HG03025 (cell line): ENCODE data around the gene GATD1.
"Not testable (repeated sequence)": the region's sequence is repeated elsewhere in the genome, so short reads cannot be mapped to it uniquely, and the experiment has no call there.

Experiments used
- ATAC-seq: cut with Tn5 transposase; IDR thresholded peaks from one replicate; pipeline ENCODE4 v1.9.1; 2021; ENCODE audit warnings: mild to moderate bottlenecking, moderate library complexity; ENCODE audit not compliant: unreplicated experiment, low FRiP score

Gene GATD1

DNA sequence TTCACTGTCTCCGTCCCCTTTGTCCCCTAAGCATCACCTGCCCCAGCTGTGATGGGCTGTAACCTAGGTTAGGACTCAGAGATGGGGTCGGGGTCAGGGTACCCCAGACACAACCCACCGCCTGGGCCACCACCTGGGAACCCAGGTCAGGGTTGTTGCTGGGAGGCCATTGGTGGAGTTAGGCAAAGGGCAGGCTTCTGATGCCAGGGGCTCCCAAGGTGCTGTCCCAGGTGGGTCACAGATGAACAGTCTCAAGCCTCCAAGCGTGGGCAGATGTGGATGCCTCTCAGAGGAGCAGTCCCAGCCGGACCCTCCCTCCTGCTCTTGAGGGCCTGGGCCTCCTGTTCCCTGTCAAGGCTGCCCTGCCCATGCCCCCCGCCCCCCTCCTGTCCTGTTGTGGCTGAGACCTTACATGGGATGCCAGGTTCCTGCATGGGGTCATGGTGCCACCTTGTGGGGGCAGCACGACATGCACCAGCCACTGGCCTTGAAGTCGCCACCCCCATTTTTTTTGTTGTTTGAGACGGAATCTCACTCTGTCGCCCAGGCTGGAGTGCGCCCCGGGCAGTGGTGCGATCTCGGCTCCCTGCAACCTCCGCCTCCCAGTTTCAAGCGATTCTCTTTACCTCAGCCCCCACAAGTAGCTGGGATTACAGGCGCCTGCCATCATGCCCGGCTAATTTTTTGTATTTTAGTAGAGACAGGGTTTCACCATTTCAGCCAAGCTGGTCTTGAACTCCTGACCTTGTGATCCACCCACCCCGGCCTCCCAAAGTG lies 12.1 kb downstream of the GATD1 start:
- ATAC-seq = no peak

DNA sequence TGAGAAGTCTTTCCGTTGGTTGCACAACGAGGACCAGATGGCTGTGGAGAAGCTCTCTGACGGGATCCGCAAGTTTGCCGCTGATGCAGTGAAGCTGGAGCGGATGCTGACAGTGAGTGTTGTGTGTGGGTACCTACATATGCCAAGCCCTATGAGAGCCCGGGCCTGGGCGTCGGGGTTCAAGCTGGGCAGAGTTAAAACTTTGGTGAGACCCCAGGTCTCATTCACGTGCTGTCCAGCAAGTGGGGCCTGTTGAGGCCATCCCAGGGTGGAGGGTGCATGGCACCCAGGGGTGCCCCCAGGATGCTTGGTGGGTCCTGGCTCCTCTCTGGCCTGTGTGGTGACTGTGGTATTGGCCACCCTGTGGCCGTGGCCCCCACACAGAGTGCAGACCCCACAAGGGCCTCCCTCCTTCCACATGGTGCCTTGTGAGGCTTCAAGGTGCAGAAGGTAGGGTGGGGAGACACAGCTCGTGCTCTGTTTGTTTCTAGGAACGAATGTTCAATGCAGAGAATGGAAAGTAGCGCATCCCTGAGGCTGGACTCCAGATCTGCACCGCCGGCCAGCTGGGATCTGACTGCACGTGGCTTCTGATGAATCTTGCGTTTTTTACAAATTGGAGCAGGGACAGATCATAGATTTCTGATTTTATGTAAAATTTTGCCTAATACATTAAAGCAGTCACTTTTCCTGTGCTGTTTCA lies 12.8 kb downstream of the GATD1 start:
- ATAC-seq = no peak

DNA sequence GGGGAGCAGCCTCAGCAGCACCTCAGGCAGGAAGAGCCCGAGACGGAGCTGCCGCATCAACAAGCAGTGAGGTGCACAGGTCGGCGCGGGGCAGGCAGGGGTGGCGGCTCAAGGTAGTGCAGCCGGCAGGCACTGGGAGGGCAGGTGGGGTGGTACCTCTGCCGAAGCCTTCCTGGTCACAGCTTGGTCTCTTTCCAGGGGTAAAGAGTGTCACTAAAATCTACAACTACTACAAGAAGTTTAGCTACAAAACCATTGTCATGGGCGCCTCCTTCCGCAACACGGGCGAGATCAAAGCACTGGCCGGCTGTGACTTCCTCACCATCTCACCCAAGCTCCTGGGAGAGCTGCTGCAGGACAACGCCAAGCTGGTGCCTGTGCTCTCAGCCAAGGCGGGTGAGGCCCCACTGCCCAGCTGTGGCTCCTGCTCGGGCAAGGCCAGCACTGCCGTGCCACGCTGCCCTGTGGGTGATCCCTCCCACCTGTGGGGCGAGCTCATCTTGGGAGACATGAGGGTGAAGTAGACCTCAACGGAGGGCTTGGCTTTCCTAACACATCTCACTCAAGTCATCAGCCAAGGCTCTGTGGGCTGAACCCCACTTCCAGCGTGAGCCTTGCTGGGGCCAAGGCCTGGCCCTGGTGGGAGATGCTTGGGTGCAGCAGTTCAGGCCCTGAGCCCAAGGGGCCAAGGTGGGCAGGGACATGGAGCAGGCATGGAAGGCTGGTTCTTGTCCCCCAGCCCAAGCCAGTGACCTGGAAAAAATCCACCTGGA lies 13.6 kb downstream of the GATD1 start:
- no peak for ATAC-seq

DNA sequence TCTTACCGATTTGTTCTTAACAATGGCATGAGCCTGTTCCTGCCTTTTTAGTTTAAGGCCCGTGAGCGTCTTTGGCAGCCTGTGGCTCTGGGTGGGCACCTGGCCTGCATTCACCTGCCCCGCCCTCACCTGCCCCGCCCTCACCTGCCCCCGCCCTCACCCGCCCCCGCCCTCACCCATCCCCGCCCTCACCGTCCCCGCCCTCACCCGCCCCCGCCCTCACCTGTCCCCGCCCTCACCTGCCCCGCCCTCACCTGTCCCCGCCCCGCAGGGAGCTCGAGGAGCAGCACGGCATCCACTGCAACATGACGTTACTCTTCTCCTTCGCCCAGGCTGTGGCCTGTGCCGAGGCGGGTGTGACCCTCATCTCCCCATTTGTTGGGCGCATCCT lies 14.2 kb downstream of the GATD1 start:
- ATAC-seq = no peak

DNA sequence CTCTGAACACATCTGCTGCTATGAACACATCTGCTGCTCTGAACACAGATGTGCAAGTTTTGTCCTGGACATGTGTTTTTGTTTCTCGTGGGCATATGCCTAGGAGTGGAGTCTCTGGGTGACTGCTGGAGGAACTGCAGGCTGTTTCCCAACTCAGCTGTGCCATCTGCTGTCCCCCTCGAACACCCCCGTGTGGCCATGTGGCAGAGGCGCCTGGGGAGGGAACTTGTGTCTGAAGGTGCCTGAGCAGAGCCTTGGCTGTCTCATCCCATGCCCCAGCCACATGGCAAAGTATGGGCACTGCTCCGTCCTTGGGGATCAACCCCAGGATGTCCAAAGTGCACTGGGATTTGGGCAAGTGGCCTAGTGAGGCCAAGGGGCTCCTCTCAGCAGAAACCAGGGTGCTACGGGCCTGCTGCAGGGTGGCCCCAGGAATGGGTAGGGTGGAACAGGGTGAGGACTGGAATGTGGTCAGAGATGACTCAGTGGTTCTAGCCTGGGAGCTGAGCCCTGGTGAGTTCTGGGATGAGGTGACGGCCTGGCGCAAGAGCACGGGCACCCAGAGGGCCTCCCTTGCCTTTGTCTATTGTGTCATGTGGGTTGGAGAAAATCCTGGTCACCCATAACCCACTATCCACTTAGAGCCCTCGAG lies 14.7 kb downstream of the GATD1 start:
- ATAC-seq = no peak

DNA sequence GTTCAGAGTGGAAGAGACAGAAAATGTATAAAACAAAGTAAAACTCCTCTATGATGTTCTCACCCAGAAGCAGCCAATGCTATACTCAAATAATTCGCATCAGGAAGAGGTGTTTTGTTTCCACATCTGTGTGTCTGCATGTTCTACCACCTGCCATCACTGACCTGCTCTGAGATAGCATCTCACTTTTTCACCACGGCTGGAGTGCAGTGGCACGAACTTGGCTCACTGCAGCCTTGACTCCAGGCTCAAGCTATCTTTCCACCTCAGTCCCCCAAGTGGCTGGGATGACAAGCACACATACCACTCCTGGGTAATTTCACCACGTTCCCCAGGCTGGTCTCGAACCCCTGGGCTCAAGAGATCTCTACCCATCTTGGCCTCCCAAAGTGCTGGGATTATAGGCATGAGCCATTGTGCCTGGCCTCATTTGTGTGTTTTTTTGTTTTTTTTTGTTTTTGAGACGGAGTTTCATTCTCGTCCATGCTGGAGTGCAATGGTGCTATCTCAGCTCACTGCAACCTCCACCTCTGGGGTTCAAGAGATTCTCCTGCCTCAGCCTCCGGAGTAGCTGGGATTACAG lies 15.7 kb downstream of the GATD1 start:
- ATAC-seq = no peak

DNA sequence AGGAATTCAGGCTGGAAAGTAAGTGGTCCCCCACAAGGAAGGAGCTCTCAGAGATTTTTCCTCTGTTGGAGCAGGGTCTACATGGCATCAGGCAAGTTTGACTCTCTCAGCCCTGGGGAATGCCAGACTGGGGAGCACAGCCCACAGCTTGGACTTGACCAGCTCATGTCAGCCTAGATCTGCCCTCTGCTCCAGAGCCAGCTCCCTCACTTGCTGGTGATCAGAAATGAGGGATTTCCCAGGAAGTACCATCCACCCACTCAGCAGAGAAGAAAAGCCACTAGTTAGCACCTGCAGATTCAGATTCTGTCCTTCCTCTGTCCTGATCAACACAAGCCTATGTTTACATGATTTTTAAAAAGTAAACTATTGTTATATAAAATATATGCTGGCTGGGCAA lies 17.1 kb downstream of the GATD1 start:
- no peak for ATAC-seq

DNA sequence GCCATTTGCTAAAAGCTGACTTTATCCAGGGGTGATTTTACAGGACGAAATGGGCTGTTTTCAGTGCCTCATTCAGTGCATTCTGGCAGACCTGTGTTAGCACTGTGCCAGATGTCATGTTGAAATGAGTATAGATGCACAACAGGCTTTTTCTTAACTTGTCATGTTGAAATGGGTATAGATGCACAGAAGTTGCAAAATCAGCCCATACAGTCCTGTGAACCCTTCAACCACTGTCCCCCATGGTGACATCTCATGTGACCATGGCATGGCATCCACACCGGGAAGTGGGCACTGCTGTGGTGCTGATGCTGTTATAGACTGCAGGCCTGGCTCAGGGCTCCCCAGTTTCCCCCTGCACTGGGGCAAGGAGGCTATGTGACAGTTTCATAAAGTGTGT lies 27.6 kb downstream of the GATD1 start:
- no peak for ATAC-seq

DNA sequence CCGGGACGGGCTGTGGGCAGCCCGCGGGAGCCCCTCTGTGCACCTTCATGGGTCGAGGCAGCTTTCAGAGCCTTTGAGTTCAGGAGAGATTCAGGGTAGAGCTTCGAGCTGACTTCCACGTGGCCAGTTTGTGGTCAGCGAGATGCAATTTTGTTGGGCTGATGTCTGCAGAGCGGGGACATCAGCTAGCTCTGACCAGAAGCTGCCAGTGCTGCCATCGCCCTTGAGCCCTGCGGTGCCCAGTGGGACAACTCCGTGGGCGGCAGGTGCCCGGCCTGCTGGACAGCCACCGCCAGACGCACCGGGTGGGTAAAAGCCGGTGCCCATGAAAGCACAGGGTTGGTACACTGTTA lies 29.3 kb downstream of the GATD1 start:
- no peak for ATAC-seq

DNA sequence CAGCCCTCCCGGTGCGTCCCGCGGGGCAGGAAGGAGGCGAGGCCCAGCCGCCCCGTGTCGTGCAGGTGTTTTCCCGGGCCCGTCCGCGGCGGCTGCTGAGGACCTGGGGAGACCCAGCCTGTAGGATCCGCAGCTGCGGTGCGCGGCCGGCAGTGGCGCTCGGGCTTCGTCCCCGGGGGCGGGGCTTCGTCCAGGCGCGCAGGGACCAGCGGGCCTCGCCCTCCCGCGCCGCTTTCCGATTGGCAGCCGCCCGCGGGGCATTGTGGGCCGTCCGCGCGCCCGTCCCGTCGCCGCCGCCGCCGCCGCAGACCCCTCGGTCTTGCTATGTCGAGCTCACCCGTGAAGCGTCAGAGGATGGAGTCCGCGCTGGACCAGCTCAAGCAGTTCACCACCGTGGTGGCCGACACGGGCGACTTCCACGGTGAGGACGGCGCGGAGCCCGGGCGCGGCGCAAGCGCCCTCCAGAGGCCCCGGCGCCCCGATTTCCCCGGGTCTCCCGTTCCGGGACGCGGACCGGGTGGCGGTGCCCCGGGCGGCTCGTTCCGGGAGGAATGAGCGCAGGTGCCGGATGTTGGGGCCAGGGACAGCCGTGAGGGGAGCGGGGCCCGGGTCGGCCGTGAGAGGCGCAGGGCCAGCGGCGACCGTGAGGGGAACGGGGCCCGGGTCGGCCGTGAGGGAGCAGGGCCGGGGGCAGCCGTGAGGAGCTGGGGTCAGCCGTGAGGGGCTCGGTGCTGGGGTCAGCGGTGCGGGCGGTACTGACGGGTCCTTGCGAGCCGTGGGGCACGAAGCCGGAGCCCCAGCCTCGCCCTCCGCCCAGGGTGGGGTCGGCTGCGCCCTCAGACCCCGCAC lies 29.9 kb downstream of the GATD1 start, which contains the start of gene TALDO1:
Gene TALDO1, plus strand, starts transcription at position 307 of the 849 bp plus-strand sequence. Its CDS starts 18 bp downstream, at position 325.
- ATAC-seq = peak; percentile 70

DNA sequence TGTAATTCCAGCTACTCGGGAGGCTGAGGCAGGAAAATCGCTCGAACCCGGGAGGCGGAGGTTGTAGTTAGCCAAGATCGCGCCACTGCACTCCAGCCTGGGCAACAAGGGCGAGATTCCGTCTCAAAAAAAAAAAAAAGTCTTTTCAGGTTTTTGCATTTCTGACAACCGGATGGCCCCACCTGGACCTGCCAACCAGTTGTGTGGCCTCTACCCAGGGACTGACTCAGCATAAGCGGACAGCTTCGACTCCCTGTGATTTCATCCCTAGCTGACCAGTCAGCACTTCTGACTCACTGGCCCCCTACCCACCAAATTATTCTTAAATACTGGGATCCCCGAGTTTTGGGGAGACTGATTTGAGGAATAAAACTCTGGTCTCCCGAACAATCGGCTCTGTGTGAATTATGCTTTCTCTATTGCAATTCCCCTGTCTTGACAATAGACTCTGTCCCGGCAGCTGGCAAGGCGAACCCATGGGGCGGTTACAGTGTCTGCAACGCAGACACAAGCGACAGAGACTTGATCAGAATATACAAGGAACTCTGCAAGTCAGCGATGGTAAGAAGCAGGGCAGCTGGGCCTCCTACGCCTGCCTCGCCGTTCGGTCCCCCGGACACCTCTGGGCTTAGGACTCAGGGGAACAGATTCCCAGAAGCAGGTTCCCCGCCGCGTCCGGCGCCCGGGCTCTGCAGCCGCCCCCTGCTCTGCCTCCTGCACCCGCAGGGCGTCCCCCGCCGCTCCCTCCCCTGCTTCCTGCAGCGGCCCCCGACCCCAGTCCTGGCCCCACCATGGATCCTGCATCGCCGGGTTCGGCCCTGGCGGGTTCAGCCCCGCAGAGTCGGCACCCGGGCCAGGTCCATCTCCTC lies 30.8 kb downstream of the GATD1 start:
- ATAC-seq = peak; percentile 21

DNA sequence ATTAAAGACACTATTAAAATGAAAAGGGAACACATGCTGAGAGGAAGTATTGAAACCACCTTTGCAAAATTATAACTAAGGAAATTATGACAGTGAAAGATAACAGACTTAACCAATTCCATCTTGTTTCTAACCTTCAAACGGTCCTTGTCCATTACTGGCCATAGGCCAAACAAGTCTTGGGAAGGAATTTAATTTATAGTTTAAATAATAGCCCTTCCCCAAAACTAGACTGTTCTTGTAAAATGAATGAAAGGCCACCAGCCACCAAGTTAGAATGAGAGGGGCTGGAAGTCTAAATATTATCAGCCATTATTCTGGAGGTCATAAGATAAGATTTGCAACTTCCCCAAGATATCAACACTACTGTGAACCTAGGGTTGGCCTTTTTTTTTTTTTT lies 31.9 kb downstream of the GATD1 start:
- no peak for ATAC-seq

DNA sequence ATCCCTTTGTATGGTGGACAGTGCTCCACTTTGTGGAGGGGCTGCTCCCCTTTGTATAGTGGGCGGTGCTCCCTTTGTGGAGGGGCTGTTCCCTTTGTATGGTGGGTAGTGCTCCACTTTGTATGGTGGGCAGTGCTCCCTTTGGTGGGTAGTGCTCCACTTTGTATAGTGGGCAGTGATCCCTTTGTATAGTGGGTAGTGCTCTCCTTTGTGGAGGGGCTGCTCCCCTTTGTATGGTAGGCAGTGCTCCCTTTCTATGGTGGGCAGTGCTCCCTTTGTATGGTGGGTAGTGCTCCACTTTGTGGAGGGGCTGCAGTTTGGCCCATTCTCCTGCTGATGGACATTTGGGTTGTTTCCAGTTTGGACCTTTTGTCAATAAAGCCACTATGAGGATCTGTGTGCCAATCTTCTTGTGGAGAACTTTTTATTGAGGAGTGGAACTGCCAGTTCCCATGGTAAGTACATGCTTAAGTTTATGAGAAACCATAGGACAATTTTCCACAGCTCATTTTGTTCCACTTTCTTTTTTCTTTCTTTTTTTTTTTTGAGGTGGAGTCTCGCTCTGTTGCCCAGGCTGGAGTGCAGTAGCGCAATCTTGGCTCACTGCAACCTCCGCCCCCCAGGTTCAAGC lies 34.6 kb downstream of the GATD1 start:
- ATAC-seq = no peak

DNA sequence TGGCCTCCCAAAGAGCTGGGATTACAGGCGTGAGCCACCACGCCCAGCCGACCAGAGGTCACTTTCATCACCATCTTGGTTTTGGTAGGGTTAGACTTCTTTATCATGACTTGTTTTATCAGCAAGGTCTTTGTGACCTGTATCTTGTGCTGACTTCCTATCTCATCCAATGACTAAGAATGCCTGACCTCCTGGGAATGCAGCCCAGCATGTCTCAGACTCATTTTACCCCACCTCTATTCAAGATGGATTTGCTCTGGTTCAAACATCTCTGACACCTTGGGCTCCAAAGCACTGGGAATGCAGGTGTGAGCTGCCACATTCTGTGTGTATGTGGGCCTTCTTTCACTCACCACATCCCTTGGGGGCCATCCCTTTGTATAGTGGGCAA lies 35.1 kb downstream of the GATD1 start:
- ATAC-seq = no peak

DNA sequence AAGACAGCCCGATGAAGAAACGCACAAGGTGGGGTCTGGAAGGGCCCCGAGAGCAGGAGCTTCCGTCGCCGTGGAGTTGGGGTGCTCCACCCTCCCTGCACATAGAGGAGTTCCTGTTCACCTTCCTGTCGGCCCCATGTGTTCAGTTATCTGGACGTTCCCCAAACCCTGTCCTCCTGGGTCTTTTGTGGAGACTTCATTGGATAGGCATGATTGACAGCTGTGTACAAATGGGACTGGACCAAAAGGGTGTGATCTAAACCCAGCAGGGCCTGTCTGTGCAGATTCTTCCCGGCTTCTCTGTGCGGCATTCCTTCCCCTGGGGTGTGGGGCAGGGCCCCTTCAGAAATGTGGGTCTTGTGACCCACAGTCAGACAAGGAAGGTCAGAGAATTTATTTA lies 39.4 kb downstream of the GATD1 start:
- ATAC-seq = not testable (repeated sequence)

DNA sequence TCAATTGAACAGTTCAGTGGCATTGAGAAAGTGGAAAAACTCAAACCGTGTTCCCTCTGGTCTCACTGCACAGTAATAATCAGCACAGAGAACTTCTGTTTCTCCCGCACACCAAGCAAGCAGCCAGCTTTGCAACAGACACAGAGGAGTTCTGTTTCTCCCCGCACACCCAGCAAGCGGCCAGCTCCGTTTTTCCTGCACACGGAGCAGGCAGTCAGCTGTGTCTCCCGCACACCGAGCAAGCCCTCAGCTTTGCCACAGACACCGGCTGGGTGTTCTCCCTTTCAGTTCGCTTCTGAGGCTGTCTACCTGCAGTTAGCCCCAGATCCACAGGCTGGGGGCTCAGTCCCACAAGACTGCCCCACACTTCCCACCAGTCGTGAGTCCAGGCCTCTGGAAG lies 39.9 kb downstream of the GATD1 start:
- no peak for ATAC-seq

DNA sequence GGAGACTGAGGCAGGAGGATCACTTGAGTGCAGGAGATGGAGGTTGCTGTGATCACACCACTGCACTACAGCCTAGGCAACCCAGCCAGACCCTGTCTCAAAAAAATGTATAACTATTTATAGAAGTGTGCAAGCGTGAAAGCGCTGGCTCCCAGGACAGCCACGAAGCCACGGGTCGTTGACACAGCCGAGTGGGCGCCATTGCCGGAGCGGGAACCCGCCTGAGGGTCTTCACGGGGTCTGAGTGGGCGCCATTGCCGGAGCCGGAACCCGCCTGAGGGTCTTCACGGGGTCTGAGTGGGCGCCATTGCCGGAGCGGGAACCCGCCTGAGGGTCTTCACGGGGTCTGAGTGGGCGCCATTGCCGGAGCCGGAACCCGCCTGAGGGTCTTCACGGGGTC lies 42.7 kb downstream of the GATD1 start:
- ATAC-seq = not testable (repeated sequence)

DNA sequence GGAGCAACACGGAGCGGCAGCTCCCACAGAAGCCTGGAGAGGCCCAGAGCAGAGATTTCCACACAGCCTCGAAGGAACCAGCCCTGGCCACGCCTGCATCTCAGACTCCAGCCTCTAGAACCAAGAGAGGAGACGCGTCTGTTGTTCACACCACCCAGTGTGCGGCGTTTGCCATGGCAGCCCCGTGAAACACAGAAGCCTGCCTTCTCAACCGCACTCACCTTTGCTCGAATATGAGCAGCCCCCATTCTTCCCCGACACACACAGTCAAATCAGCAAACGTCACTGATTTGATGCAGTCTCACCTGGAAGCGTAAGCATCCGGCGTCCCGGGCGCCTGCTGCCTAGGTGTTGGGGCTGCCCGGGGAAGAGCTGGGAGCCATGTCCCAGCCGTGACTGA lies 44.2 kb downstream of the GATD1 start:
- ATAC-seq = no peak
